ENCODE data around the gene KCNJ16. TPM values are rescaled to one million over a fixed set of nuclear protein-coding genes. Genes with fewer than 3 reads are reported as not detected.

Gene KCNJ16
- total RNA-seq, 1 experiment from 2014 or later: not detected

GRCh38 chr17:70161519-70161918 is 86.5 kb downstream of the KCNJ16 start:
- intact Hi-C loops (cut with micrococcal nuclease; ENCODE audit: unreplicated experiment): loop anchor here (10.0 kb wide), 1 partner anchor 393 kb away; no protein-coding TSS in a partner anchor

GRCh38 chr17:70165383-70165782 is 90.4 kb downstream of the KCNJ16 start:
- ChIA-PET POLR2A (ENCODE audit: low non-redundant PET) (no interaction called here), CTCF (interaction anchor here (0.5 kb wide), 1 partner anchor 96 kb away, joined by 3 read pairs; no protein-coding TSS in a partner anchor)
- intact Hi-C loops (cut with micrococcal nuclease; ENCODE audit: unreplicated experiment): loop anchor here (10.0 kb wide), 1 partner anchor 389 kb away; no protein-coding TSS in a partner anchor

More at GRCh38 chr17:70161519-70161918, 86.5 kb downstream of the KCNJ16 start:
- no peaks in the 10 kb centered on the region for H3K9me3 ChIP-seq (ENCODE audit: low read depth, low read length, poor library complexity, severe bottlenecking)
- H3K4me1 ChIP-seq (ENCODE audit: insufficient read depth, low read length, poor library complexity, severe bottlenecking): no peaks in the 10 kb centered on the region
- ChIA-PET CTCF (no interaction called here), POLR2A (ENCODE audit: low non-redundant PET) (no interaction called here)
- no peak for TF ChIP-seq EZH2 (IDR thresholded peaks at IDR 0.05; ENCODE audit: borderline replicate concordance, low read depth, low read length, poor library complexity, severe bottlenecking)
- TF ChIP-seq CTCF (conservative IDR thresholded peaks at IDR 0.05; ENCODE audit: low read depth, low read length): no peak
- no peak overlapping the region for H3K27ac ChIP-seq (ENCODE audit: low read depth, low read length, poor library complexity, severe bottlenecking)
- peaks cover 62% of the 10 kb centered on the region for H3K27me3 ChIP-seq (replicated peaks; ENCODE audit: insufficient read depth, low read depth, low read length, poor library complexity)
- BruUV-seq (replicated peaks): no TSS peak
- H3K36me3 ChIP-seq (ENCODE audit: insufficient read depth, low read length, poor library complexity, severe bottlenecking): no peaks in the 10 kb centered on the region
- no peak overlapping the region for H3K4me3 ChIP-seq (ENCODE audit: low read depth, low read length, poor library complexity, severe bottlenecking)
- no peak for DNase-seq (ENCODE audit: low spot score)

GRCh38 chr17:70166615-70167014 is 91.6 kb downstream of the KCNJ16 start:
- no peak for DNase-seq (ENCODE audit: low spot score)
- TF ChIP-seq EZH2 (IDR thresholded peaks at IDR 0.05; ENCODE audit: borderline replicate concordance, low read depth, low read length, poor library complexity, severe bottlenecking) (no peak), CTCF (conservative IDR thresholded peaks at IDR 0.05; ENCODE audit: low read depth, low read length) (no peak)
- ChIA-PET POLR2A (ENCODE audit: low non-redundant PET) (no interaction called here), CTCF (no interaction called here)
- H3K27ac ChIP-seq (ENCODE audit: low read depth, low read length, poor library complexity, severe bottlenecking): no peak overlapping the region
- intact Hi-C loops (cut with micrococcal nuclease; ENCODE audit: unreplicated experiment): loop anchor here (10.0 kb wide), 1 partner anchor 388 kb away; no protein-coding TSS in a partner anchor
- H3K36me3 ChIP-seq (ENCODE audit: insufficient read depth, low read length, poor library complexity, severe bottlenecking): no peaks in the 10 kb centered on the region
- peaks cover 13% of the 10 kb centered on the region for H3K4me1 ChIP-seq (ENCODE audit: insufficient read depth, low read length, poor library complexity, severe bottlenecking)
- H3K9me3 ChIP-seq (ENCODE audit: low read depth, low read length, poor library complexity, severe bottlenecking): no peaks in the 10 kb centered on the region
- peaks cover 75% of the 10 kb centered on the region for H3K27me3 ChIP-seq (replicated peaks; ENCODE audit: insufficient read depth, low read depth, low read length, poor library complexity)
- no peak overlapping the region for H3K4me3 ChIP-seq (ENCODE audit: low read depth, low read length, poor library complexity, severe bottlenecking)
- BruUV-seq (replicated peaks): no TSS peak

More at GRCh38 chr17:70165383-70165782, 90.4 kb downstream of the KCNJ16 start:
- no TSS peak for BruUV-seq (replicated peaks)
- no peaks in the 10 kb centered on the region for H3K36me3 ChIP-seq (ENCODE audit: insufficient read depth, low read length, poor library complexity, severe bottlenecking)
- no peak for DNase-seq (ENCODE audit: low spot score)
- H3K9me3 ChIP-seq (ENCODE audit: low read depth, low read length, poor library complexity, severe bottlenecking): no peaks in the 10 kb centered on the region
- peaks cover 75% of the 10 kb centered on the region for H3K27me3 ChIP-seq (replicated peaks; ENCODE audit: insufficient read depth, low read depth, low read length, poor library complexity)
- no peak overlapping the region for H3K27ac ChIP-seq (ENCODE audit: low read depth, low read length, poor library complexity, severe bottlenecking)
- peaks cover 13% of the 10 kb centered on the region for H3K4me1 ChIP-seq (ENCODE audit: insufficient read depth, low read length, poor library complexity, severe bottlenecking)
- no peak overlapping the region for H3K4me3 ChIP-seq (ENCODE audit: low read depth, low read length, poor library complexity, severe bottlenecking)
- TF ChIP-seq CTCF (conservative IDR thresholded peaks at IDR 0.05; ENCODE audit: low read depth, low read length): no peak
- TF ChIP-seq EZH2 (IDR thresholded peaks at IDR 0.05; ENCODE audit: borderline replicate concordance, low read depth, low read length, poor library complexity, severe bottlenecking): no peak

Measured in A673 (cell line).